Measurements from ENCODE around the gene CCL8.
A peak's percentile ranks its signal among the peaks of the same experiment; 100 is the strongest.
"Not testable (repeated sequence)": the region's sequence is repeated elsewhere in the genome, so short reads cannot be mapped to it uniquely, and the experiment has no call there.

The CCL8 gene

DNA sequence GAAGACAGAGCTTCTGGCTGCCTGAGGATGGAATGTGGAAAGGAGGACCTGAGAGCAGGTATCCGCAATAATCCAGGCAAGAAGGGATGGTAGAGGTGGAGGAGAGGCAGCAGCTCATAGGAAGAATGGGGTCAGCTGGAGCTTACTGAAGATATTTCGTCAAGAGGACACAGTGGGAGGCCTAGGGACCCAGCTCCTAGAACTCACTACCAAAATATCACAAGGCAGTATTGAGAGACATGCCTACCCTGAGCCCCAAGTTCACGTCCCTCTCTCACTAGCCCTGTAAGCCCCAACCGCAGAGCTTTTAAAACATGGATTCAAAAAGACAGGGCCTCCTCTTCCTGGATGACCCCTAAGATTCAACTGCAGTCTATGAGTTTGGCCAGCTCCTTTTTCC lies 14.2 kb upstream of the CCL8 start:
- Mint-ChIP-seq H3K9me3 (no peaks in the 10 kb centered on the region), H3K4me1 (no peaks in the 10 kb centered on the region), H3K27ac (no peak overlapping the region), H3K4me3 (no peak overlapping the region), H3K36me3 (no peaks in the 10 kb centered on the region)
- DNase-seq (ENCODE audit: low spot score in 2 of 2) (no peak), ATAC-seq (no peak)

DNA sequence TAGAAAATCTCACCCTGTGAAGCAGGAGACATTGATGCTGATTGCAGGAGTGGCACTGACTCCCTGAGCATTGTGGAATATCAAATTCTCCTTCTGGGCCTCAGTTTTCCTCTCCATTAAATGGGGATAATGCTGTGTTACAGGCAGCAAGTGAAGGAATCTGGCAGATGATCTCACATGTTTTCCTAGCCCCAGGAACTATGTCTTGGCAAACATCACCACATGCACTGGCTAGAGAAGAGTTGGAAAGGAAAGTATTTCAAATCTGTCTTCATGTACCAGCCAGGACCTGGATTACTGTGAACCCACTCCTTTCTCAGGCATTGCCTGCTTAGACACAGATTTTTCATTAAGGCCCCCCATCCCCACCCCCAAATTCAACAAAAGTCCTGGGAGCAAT lies 13.6 kb upstream of the CCL8 start:
- DNase-seq (ENCODE audit: low spot score in 2 of 2) (no peak), ATAC-seq (no peak)
- H3K4me1 Mint-ChIP-seq = no peaks in the 10 kb centered on the region
- no peaks in the 10 kb centered on the region for H3K36me3 Mint-ChIP-seq
- H3K27ac Mint-ChIP-seq = no peak overlapping the region
- H3K9me3 Mint-ChIP-seq = no peaks in the 10 kb centered on the region
- H3K4me3 Mint-ChIP-seq = no peak overlapping the region

DNA sequence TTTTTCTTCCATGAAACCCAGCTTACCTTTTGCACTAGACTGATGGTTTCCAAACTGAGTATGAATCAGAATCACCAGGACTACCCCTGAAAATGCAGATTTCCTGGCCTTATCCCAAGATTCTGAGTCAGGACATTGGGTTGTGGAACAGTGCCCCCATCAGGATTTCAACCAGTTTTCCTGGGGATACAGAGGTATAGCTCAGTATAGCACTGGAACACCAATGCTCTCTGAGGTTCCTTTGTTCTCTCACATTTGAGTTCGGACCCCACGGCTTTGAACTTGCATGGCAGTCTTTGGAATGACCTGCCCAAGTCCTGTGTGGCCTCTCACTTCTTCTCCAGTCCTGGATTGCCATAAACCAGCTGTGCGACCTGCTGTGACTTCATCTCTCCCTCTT lies 12.8 kb upstream of the CCL8 start:
- ATAC-seq (no peak), DNase-seq (ENCODE audit: low spot score in 2 of 2) (peak in 1 of 2 donors; percentile 22)
- Mint-ChIP-seq H3K4me3 (no peak overlapping the region), H3K27ac (no peak overlapping the region), H3K4me1 (no peaks in the 10 kb centered on the region), H3K9me3 (no peaks in the 10 kb centered on the region), H3K36me3 (no peaks in the 10 kb centered on the region)

DNA sequence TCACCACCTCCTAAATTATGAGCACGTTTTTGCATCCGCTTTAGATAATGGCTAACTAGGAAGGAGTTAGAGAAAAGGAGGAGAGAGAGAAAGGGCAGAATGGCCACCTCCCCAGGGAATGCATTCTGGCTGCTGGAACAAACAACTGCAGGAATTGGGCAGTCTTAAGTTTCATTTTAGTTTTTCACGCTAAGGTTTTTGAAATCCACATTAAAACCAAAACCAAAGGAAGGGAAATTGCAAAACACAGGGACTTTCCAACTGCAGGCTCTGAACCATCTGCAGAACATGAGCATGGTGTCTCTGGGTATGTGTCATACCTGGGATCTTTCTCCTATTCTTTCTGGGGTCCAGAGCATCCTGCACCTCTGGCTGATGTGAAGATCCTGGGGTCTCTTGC lies 12.1 kb upstream of the CCL8 start:
- no peak overlapping the region for H3K27ac Mint-ChIP-seq
- ATAC-seq (no peak), DNase-seq (ENCODE audit: low spot score in 2 of 2) (peak in 1 of 2 donors; percentile 10)
- H3K4me3 Mint-ChIP-seq = no peak overlapping the region
- H3K4me1 Mint-ChIP-seq = no peaks in the 10 kb centered on the region
- no peaks in the 10 kb centered on the region for H3K9me3 Mint-ChIP-seq
- no peaks in the 10 kb centered on the region for H3K36me3 Mint-ChIP-seq

DNA sequence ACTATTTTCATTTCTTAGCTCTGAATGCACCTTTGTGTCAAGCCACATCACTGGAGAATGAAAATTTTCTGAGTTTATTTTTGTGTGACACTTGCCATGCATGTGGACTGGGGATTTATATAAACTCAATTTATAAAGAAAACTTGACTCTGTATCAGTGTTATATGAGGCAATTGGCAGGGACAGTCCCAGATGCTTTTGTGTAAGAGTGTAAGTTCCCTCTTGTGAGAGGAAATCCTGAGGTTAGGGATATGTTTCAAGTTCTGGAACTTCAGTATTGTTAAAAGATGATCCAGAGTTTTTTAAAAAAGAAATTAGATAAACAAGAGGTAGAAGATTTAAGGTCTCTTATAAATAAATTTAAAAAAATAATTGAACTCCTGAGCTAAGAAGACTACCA lies 10.9 kb upstream of the CCL8 start:
- H3K4me1 Mint-ChIP-seq = no peaks in the 10 kb centered on the region
- ATAC-seq (no peak), DNase-seq (ENCODE audit: low spot score in 2 of 2) (no peak)
- no peaks in the 10 kb centered on the region for H3K9me3 Mint-ChIP-seq
- H3K36me3 Mint-ChIP-seq = no peaks in the 10 kb centered on the region
- no peak overlapping the region for H3K27ac Mint-ChIP-seq
- H3K4me3 Mint-ChIP-seq = no peak overlapping the region

DNA sequence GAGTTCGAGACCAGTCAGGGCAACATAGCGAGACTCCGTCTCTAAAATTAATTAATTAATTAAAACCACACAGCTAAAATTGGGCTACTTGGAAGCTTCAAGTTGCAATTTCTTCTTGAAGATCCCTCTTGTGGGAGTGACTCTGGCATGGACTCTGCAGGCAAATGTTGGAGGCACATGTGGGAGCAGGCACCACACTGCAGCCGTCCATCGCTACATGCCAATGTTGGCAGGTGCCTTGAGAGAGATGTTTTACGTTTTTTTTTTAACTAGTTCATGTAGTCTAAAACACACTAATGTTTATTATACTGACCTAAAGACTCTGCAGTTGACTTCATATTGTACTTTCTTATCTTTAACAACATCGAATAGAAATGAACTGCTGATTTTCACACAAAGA lies 7.9 kb upstream of the CCL8 start:
- no peak for ATAC-seq
- H3K27ac Mint-ChIP-seq = no peak overlapping the region
- no peaks in the 10 kb centered on the region for H3K9me3 Mint-ChIP-seq
- H3K4me1 Mint-ChIP-seq = no peaks in the 10 kb centered on the region
- no peak overlapping the region for H3K4me3 Mint-ChIP-seq
- H3K36me3 Mint-ChIP-seq = no peaks in the 10 kb centered on the region
- no peak for DNase-seq (ENCODE audit: low spot score in 2 of 2)

DNA sequence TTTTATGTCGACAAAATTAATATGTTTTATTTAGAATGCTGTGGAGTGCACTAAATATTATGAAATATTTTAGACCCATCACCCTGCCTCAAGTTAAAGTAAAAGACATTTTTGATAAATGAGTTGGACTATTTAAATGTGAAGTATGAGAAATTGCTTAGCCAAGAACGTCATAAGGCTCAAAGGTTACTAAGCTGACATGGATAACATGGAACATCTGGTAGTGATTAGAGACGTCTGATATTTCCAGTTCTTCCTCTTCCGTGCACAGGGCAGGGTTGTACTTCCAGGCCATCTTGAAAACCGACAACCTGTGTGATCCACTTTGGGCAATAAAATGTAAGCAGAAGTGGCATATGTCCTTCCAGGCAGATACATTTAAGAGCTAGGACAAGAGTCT lies 7.2 kb upstream of the CCL8 start:
- H3K36me3 Mint-ChIP-seq = no peaks in the 10 kb centered on the region
- H3K4me1 Mint-ChIP-seq = no peaks in the 10 kb centered on the region
- ATAC-seq (no peak), DNase-seq (ENCODE audit: low spot score in 2 of 2) (no peak)
- H3K27ac Mint-ChIP-seq = no peak overlapping the region
- no peak overlapping the region for H3K4me3 Mint-ChIP-seq
- no peaks in the 10 kb centered on the region for H3K9me3 Mint-ChIP-seq

DNA sequence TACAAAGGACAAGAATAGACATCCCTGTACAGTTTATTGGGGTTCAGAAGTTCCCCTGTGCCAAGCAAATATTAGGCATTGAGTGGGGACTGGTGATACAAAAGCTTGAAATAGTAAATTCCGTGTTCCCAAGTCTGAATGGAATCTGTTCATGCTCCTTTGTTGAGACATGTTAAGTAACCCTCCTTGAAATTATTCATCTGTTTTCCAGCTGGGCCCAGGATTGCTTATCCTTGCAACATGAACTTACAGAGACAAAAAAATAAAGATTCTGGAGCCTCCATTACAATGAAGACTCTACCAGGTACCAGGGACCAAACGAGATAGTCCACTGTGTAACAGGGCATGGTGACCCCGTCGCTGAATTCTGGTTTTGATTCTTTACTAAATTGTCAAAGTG lies 6.1 kb upstream of the CCL8 start:
- Mint-ChIP-seq H3K36me3 (no peaks in the 10 kb centered on the region), H3K9me3 (no peaks in the 10 kb centered on the region), H3K27ac (no peak overlapping the region), H3K4me3 (no peak overlapping the region), H3K4me1 (no peaks in the 10 kb centered on the region)
- no peak for ATAC-seq
- DNase-seq (ENCODE audit: low spot score in 2 of 2) = no peak

DNA sequence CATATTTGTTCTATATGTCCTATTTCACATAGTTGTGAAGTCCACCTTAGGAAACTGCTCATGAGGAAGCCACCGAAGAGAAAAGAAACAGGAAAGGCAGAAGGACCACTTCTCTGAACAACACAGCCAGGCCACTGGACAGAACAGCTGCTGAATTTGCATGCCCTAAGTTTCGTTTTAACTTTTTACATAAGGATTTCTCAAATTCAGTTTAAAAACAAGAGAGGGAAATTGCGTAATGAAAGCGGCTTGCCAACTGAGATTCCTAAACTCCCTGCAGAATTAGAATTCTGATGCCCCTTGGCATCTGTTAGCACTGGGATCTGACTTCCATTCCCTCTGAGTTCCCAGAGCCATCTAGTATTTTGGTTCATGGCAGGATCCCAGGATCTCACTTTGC lies 5.0 kb upstream of the CCL8 start:
- Mint-ChIP-seq H3K4me3 (no peak overlapping the region), H3K36me3 (no peaks in the 10 kb centered on the region), H3K27ac (no peak overlapping the region), H3K9me3 (no peaks in the 10 kb centered on the region), H3K4me1 (no peaks in the 10 kb centered on the region)
- DNase-seq (ENCODE audit: low spot score in 2 of 2) (no peak), ATAC-seq (no peak)

DNA sequence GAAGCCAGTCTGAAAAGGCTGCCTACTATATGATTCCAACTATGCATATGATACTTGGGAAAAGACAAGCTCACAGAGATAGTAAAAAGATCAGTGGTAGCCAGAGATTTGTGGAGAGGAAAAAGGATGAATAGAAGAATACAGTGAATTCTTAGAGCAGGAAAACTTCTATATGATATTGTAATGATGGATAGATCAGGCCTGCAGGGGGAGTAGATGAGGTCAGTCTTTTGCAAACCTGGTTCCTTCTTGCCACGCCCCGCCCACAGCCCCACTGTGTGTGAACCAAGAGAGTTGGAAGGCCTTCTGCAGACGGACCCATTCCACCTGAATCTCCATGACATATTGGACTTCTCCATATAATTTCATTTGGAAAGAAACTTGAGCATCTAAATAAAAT lies 761 bp upstream of the CCL8 start:
- ATAC-seq (no peak), DNase-seq (ENCODE audit: low spot score in 2 of 2) (no peak)
- Mint-ChIP-seq H3K4me3 (no peak overlapping the region), H3K36me3 (no peaks in the 10 kb centered on the region), H3K9me3 (no peaks in the 10 kb centered on the region), H3K4me1 (no peaks in the 10 kb centered on the region), H3K27ac (no peak overlapping the region)

DNA sequence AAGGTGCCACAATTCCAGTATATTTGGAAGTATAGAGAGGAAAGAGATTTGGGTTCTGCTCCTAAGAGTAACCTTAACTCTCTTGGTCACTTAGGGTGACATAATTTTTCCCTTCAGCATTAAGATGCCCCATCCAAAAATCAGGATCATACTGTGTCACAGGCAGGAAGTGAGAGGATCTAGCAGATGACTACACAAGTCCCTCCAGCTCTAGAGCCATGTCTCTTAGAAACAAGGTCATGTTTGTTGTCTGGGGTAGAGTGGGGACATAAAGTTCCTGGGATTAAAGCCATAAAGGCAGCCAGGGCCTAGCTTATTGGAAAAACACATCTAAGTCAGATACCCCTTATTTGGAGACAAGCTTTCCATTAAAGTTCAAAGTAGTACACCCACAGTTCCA lies 2.7 kb downstream of the CCL8 start:
- H3K9me3 Mint-ChIP-seq = peaks cover 6% of the 10 kb centered on the region
- no peak overlapping the region for H3K4me3 Mint-ChIP-seq
- no peak for ATAC-seq
- no peak overlapping the region for H3K27ac Mint-ChIP-seq
- DNase-seq (ENCODE audit: low spot score in 2 of 2) = no peak
- H3K4me1 Mint-ChIP-seq = no peaks in the 10 kb centered on the region
- no peaks in the 10 kb centered on the region for H3K36me3 Mint-ChIP-seq

DNA sequence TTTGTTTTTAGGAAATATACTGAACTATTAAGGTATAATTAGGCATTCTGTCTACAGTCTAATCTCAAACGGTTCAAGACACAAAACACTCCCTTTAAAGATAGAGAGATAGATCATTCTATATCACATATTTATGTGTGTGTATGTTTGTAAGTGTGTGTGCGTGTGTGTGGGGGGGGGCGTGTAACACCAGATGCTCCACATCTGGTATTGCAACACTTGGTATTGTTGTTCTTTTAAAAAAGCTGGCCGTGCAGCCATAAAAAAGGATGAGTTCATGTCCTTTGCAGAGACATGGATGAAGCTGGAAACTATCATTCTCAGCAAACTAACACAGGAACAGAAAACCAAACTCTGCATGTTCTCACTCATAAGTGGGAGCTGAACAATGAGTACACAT lies 8.3 kb downstream of the CCL8 start:
- H3K36me3 Mint-ChIP-seq; H3K27ac Mint-ChIP-seq; H3K4me1 Mint-ChIP-seq; H3K4me3 Mint-ChIP-seq; H3K9me3 Mint-ChIP-seq; DNase-seq (ENCODE audit: low spot score in 2 of 2); ATAC-seq: not testable (repeated sequence)

DNA sequence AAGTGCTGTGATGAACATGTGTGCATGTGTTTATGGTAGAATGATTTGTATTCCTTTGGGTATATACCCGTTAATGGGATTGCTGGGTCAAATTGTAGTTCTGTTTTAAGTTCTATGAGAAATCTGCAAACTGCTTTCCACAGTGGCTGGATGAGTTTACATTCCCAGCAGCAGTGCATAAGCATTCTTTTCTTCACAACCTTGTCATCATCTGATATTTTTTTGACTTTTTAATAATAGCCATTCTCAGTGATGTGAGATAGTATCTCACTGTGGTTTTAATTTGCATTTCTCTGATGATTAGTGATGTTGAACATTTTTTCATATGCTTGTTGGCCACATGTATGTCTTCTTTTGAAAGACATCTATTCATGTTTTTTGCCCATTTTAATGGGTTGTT lies 18.5 kb downstream of the CCL8 start:
- Mint-ChIP-seq H3K9me3 (peaks cover 2% of the 10 kb centered on the region), H3K36me3 (no peaks in the 10 kb centered on the region), H3K27ac (no peak overlapping the region), H3K4me1 (no peaks in the 10 kb centered on the region), H3K4me3 (no peak overlapping the region)
- no peak for ATAC-seq
- DNase-seq (ENCODE audit: low spot score in 2 of 2) = no peak

DNA sequence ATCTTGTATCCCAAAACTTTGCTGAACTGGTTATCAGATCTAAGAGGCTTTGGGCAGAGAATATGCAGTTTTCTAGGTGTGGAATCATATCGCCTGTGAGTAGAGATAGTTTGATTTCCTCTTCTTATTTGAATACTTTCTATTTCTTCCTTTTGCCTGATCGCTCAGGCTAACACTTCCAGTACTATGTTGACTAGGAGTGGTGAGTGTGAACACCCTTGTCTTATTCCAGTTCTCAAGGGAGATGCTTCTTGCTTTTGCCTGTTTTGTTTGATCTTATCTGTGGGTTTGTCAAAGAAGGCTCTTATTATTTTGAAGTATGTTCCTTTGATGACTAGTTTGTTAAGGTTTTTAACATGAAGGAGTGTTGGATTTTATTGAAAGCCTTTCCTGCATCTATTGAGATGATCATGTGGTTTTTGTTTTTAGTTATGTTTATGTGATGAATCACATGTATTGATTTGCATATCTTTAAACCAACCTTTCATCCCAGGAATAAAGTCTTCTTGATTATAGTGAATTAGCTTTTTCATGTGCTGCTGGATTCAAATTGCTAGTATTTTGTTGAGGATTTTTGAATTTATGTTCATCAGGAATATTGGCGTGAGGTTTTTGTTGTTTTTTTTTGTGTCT lies 20.0 kb downstream of the CCL8 start:
- Mint-ChIP-seq H3K36me3 (no peaks in the 10 kb centered on the region), H3K27ac (no peak overlapping the region), H3K4me3 (no peak overlapping the region), H3K4me1 (no peaks in the 10 kb centered on the region), H3K9me3 (peaks cover 2% of the 10 kb centered on the region)
- no peak for DNase-seq (ENCODE audit: low spot score in 2 of 2)
- no peak for ATAC-seq

DNA sequence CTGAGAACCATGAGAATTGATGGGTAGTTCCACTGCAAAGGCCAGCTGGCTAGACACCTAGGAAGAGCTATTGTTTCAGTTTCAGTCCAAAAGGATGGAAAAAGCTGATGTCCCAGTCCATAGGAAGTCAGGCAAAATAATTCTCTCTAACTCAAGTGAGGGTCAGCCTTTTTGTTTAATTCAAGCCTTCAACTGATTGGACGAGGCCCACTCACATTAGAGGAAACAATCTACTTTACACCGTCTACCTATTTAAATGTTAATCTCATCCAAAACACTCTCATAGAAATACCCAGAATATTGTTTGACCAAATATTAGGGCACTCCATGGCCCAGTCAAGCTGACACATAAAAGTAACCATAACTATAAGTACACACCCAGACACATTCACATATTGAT lies 22.7 kb downstream of the CCL8 start:
- no peak for ATAC-seq
- Mint-ChIP-seq H3K4me3 (no peak overlapping the region), H3K36me3 (no peaks in the 10 kb centered on the region), H3K9me3 (peaks cover 2% of the 10 kb centered on the region), H3K4me1 (no peaks in the 10 kb centered on the region), H3K27ac (no peak overlapping the region)
- no peak for DNase-seq (ENCODE audit: low spot score in 2 of 2)

DNA sequence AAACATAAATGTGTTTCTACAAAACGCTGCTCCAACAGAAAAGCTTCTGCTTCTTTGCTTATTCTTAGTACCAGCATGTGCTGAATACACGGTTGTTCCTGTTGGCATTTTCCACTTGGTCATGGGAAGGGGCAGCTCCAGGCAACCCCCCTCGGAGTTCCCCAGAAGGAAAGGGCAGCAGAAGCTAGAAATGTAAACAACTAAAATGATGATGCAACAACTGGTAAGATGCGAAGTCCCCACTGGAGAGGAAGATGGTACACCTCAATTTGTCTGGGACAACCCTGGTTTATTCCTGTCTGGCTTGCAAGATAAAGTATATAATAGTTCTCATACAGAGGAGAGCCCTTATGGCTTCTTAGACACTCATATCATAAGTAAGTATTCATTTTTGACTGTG lies 27.8 kb downstream of the CCL8 start:
- no peaks in the 10 kb centered on the region for H3K9me3 Mint-ChIP-seq
- ATAC-seq = no peak
- no peak overlapping the region for H3K4me3 Mint-ChIP-seq
- H3K4me1 Mint-ChIP-seq = no peaks in the 10 kb centered on the region
- DNase-seq (ENCODE audit: low spot score in 2 of 2) = no peak
- no peak overlapping the region for H3K27ac Mint-ChIP-seq
- H3K36me3 Mint-ChIP-seq = no peaks in the 10 kb centered on the region

DNA sequence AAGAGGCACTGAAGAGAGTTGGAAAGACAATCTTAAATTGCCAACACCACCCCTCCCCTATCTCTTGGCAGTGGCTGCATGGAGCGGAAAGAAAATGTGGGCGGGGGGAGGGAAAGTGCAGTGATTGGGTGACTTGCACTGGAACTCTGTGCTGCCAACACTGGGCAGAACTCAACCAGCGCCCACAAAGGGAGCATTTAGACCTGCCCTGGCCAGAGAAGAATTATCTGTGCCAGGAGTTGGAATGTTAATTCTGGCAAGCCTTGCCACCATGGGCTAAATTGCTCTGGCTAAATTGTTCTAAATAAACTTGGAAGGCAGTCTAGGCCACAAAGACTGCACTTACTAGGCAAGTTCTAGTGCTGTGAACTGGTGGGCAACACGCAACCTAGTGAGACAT lies 30.5 kb downstream of the CCL8 start:
- no peak overlapping the region for H3K27ac Mint-ChIP-seq
- DNase-seq (ENCODE audit: low spot score in 2 of 2) (no peak), ATAC-seq (no peak)
- no peak overlapping the region for H3K4me3 Mint-ChIP-seq
- no peaks in the 10 kb centered on the region for H3K4me1 Mint-ChIP-seq
- no peaks in the 10 kb centered on the region for H3K36me3 Mint-ChIP-seq
- H3K9me3 Mint-ChIP-seq = peaks cover 3% of the 10 kb centered on the region

Data from stimulated activated effector memory CD8-positive, alpha-beta T cell treated with anti-CD3 and anti-CD28 coated beads, Interleukin-12 subunit alpha, Interleukin-12 subunit beta, amount 100 ng/mL, for 72 hours (primary cell).